Measurements from ENCODE around the gene TXNDC9. TPM values are rescaled to one million over a fixed set of nuclear protein-coding genes. Genes with fewer than 3 reads are reported as not detected.
"Not testable (repeated sequence)": the region's sequence is repeated elsewhere in the genome, so short reads cannot be mapped to it uniquely, and the experiment has no call there.

Gene TXNDC9
- total RNA-seq, 4 donors from 2014 or later, result 23.3 to 32.4 (median 29.7) TPM

GRCh38 chr2:99279969-99280695 is 56.0 kb downstream of the TXNDC9 start:
- peaks cover 0 to 24% of the 10 kb centered on the region in 2 donors for H3K36me3 ChIP-seq
- in situ Hi-C loops (cut with MboI; ENCODE audit: low sequenced_read_pairs in 4 of 4), result no loop called here
- no peak overlapping the region for H3K27ac ChIP-seq
- ATAC-seq (no peak), DNase-seq (no peak)
- H3K4me3 ChIP-seq, result no peak overlapping the region
- no peaks in the 10 kb centered on the region for H3K4me1 ChIP-seq
- H3K27me3 ChIP-seq, result no peaks in the 10 kb centered on the region
- intact Hi-C loops (cut with DNase I; ENCODE audit: low total_unique reads), result no loop called here
- TF ChIP-seq CTCF (IDR thresholded peaks at IDR 0.05 in 4 of 5, conservative IDR thresholded peaks at IDR 0.05 in 1 of 5) (no peak), POLR2A (IDR thresholded peaks at IDR 0.05) (no peak)
- no peaks in the 10 kb centered on the region for H3K9me3 ChIP-seq

GRCh38 chr2:99278793-99279291 is 57.3 kb downstream of the TXNDC9 start:
- no peak overlapping the region for H3K4me3 ChIP-seq
- H3K27ac ChIP-seq, result no peak overlapping the region
- peak in 1 of 2 donors; percentile 55 for ATAC-seq

GRCh38 chr2:99278195-99278765 is 57.9 kb downstream of the TXNDC9 start:
- DNase-seq; H3K27ac ChIP-seq; H3K27me3 ChIP-seq; intact Hi-C loops (cut with DNase I; ENCODE audit: low total_unique reads); in situ Hi-C loops (cut with MboI; ENCODE audit: low sequenced_read_pairs in 4 of 4); H3K36me3 ChIP-seq; H3K4me1 ChIP-seq; ATAC-seq; H3K4me3 ChIP-seq; H3K9me3 ChIP-seq: not testable (repeated sequence)

More at GRCh38 chr2:99278793-99279291, 57.3 kb downstream of the TXNDC9 start:
- TF ChIP-seq POLR2A (IDR thresholded peaks at IDR 0.05) (no peak), CTCF (IDR thresholded peaks at IDR 0.05 in 4 of 5, conservative IDR thresholded peaks at IDR 0.05 in 1 of 5) (no peak)
- Histone ChIP-seq H3K36me3 (peaks cover 0 to 15% of the 10 kb centered on the region in 2 donors), H3K9me3 (no peaks in the 10 kb centered on the region), H3K27me3 (no peaks in the 10 kb centered on the region), H3K4me1 (no peaks in the 10 kb centered on the region)
- in situ Hi-C loops (cut with MboI; ENCODE audit: low sequenced_read_pairs in 4 of 4) (no loop called here), intact Hi-C loops (cut with DNase I; ENCODE audit: low total_unique reads) (no loop called here)
- DNase-seq, result no peak

GRCh38 chr2:99275882-99276281 is 60.3 kb downstream of the TXNDC9 start:
- Histone ChIP-seq H3K27me3 (no peaks in the 10 kb centered on the region), H3K36me3 (no peaks in the 10 kb centered on the region), H3K4me3 (no peak overlapping the region), H3K27ac (no peak overlapping the region), H3K9me3 (no peaks in the 10 kb centered on the region), H3K4me1 (no peaks in the 10 kb centered on the region)
- no peak for ATAC-seq
- TF ChIP-seq CTCF (IDR thresholded peaks at IDR 0.05 in 4 of 5, conservative IDR thresholded peaks at IDR 0.05 in 1 of 5), result no peak
- no peak for TF ChIP-seq POLR2A (IDR thresholded peaks at IDR 0.05)
- no peak for DNase-seq
- in situ Hi-C loops (cut with MboI; ENCODE audit: low sequenced_read_pairs in 4 of 4) (no loop called here), intact Hi-C loops (cut with DNase I; ENCODE audit: low total_unique reads) (no loop called here)

Other genes starting within 250 kb of the TXNDC9 start
- gene C2orf15, start 194.6 kb downstream of the TXNDC9 start, total RNA-seq, result not detected
- 1 to 10 TPM in 2 of 4 donors, under 1 TPM in 2; 0.40 to 5.8 (median 1.5) TPM for gene TSGA10, start 181.4 kb downstream of the TXNDC9 start, total RNA-seq
- 1 to 10 TPM; 4.2 to 7.5 (median 6.2) TPM for gene LIPT1, start 181.4 kb downstream of the TXNDC9 start, total RNA-seq
- gene MITD1, start 155.3 kb downstream of the TXNDC9 start, total RNA-seq, result 10 to 100 TPM; 12.3 to 16.8 (median 13.2) TPM
- gene MRPL30, start 155.1 kb downstream of the TXNDC9 start, total RNA-seq, result 10 to 100 TPM; 29.3 to 43.4 (median 35.5) TPM
- not detected for gene LYG2, start 80.7 kb downstream of the TXNDC9 start, total RNA-seq
- gene LYG1, start 35.1 kb downstream of the TXNDC9 start, total RNA-seq, result under 1 TPM in 1 of 4 donors, not detected in 3; 0.67 TPM
- 10 to 100 TPM; 33.0 to 71.3 (median 50.7) TPM for gene EIF5B, start 1.1 kb upstream of the TXNDC9 start, total RNA-seq
- 10 to 100 TPM; 13.5 to 35.1 (median 17.8) TPM for gene REV1, start 153.7 kb upstream of the TXNDC9 start, total RNA-seq